ENCODE results near the gene PANX2.

DNA sequence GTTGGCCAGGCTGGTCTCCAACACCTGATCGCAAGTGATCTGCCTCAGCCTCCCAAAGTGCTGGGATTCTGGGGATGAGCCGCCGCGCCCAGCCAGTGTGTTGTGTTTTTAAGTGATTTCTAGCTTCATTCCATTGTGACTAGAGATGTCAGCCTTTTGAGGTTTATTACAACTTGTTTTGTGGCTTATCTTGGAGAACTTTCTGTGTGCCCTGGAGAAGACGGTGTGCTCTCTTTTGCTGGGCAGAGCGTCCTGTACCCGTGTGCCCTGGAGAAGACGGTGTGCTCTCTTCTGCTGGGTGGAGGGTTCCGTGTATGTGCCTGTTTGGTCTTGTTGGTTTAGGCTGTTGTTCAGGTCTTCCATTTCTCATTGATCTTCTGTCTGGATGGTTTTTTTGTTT lies 42.7 kb downstream of the PANX2 start:
- TF ChIP-seq TAF15 (IDR thresholded peaks at IDR 0.05; ENCODE audit: low read depth, low read length) (no peak), TAF1 (IDR thresholded peaks at IDR 0.05; ENCODE audit: control insufficient read depth, extremely low read depth, insufficient read depth, low read length, severe bottlenecking) (no peak), EGR1 (conservative IDR thresholded peaks at IDR 0.05) (no peak)
- TF ChIP-seq, protein P1, sequence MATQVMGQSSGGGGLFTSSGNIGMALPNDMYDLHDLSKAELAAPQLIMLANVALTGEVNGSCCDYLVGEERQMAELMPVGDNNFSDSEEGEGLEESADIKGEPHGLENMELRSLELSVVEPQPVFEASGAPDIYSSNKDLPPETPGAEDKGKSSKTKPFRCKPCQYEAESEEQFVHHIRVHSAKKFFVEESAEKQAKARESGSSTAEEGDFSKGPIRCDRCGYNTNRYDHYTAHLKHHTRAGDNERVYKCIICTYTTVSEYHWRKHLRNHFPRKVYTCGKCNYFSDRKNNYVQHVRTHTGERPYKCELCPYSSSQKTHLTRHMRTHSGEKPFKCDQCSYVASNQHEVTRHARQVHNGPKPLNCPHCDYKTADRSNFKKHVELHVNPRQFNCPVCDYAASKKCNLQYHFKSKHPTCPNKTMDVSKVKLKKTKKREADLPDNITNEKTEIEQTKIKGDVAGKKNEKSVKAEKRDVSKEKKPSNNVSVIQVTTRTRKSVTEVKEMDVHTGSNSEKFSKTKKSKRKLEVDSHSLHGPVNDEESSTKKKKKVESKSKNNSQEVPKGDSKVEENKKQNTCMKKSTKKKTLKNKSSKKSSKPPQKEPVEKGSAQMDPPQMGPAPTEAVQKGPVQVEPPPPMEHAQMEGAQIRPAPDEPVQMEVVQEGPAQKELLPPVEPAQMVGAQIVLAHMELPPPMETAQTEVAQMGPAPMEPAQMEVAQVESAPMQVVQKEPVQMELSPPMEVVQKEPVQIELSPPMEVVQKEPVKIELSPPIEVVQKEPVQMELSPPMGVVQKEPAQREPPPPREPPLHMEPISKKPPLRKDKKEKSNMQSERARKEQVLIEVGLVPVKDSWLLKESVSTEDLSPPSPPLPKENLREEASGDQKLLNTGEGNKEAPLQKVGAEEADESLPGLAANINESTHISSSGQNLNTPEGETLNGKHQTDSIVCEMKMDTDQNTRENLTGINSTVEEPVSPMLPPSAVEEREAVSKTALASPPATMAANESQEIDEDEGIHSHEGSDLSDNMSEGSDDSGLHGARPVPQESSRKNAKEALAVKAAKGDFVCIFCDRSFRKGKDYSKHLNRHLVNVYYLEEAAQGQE (IDR thresholded peaks at IDR 0.05; ENCODE audit: borderline replicate concordance), result no peak
- TF ChIP-seq, protein P1 (CRISPR knock-in tag; IDR thresholded peaks at IDR 0.05; ENCODE audit: low read depth), result no peak
